Esophagus muscularis mucosa (tissue), 3 donors: ENCODE data around the gene SRSF6.

ENCODE experiments used
- POLR2A ChIP-seq: fragments of 450-650 bp; IDR thresholded peaks from one replicate; pipeline ENCODE4 v1.6.1; 2017; ENCODE audit warnings: antibody characterized with exemption, moderate library complexity, mild to moderate bottlenecking, low read depth
- TF ChIP-seq, protein P1 (sequence below), 3 experiments: fragments of 200-600 bp in 2 of 3; fragments of 450-650 bp in 1 of 3; sonication (generic) in 2 of 3; IDR thresholded peaks; one replicate each; pipeline ENCODE4 v1.5.1; 2017 to 2019; ENCODE audit warnings: antibody characterized with exemption in 3 of 3, mild to moderate bottlenecking in 2 of 3, moderate library complexity in 1 of 3

DNA sequence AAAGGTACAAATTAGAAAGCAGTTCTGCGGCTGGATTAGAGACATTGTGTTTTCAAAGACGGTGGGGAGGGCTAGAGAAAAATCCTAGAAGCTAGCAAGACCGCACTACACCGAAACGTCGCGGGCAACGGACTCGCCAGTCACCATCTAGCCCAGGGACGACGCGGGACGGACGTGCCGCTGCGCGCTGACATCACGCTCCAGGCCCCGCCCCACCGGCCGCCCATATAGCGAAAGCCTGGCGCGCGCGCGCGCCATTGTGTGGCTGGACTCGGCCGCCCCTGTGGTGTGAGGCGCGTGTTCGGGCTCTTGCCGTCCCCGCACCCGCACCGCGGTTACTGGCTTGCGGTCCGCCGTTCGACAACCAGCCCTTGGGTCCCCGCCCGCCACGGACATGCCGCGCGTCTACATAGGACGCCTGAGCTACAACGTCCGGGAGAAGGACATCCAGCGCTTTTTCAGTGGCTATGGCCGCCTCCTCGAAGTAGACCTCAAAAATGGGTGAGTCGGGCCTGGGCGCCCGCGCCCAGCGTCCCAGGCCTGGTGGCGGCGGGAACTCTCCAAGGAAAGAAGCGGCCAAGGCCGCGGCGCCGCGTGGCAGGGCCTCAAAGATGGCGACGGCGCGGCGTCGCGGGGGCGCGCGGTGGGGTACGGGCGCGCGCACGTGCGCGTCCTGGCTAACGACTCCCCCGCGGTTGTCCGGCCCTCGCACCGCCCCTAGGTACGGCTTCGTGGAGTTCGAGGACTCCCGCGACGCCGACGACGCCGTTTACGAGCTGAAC lies at the start of gene SRSF6:
- TF ChIP-seq, protein P1, sequence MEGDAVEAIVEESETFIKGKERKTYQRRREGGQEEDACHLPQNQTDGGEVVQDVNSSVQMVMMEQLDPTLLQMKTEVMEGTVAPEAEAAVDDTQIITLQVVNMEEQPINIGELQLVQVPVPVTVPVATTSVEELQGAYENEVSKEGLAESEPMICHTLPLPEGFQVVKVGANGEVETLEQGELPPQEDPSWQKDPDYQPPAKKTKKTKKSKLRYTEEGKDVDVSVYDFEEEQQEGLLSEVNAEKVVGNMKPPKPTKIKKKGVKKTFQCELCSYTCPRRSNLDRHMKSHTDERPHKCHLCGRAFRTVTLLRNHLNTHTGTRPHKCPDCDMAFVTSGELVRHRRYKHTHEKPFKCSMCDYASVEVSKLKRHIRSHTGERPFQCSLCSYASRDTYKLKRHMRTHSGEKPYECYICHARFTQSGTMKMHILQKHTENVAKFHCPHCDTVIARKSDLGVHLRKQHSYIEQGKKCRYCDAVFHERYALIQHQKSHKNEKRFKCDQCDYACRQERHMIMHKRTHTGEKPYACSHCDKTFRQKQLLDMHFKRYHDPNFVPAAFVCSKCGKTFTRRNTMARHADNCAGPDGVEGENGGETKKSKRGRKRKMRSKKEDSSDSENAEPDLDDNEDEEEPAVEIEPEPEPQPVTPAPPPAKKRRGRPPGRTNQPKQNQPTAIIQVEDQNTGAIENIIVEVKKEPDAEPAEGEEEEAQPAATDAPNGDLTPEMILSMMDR (IDR thresholded peaks at IDR 0.05), result no peak
- peak; percentile 98 for TF ChIP-seq POLR2A
